ENCODE data around the gene ATP6AP1.

- TF ChIP-seq CTCF (IDR thresholded peaks at IDR 0.05; ENCODE audit: insufficient read depth, low read depth, low read length) (no peak), EZH2 (IDR thresholded peaks at IDR 0.05; ENCODE audit: insufficient read depth, low read length) (no peak)
These were observed 40.6 kb downstream of the ATP6AP1 start for GRCh38 chrX:154469114-154469513.
